ENCODE measurements around the gene HS6ST2. TPM values are rescaled to one million over a fixed set of nuclear protein-coding genes. Genes with fewer than 3 reads are reported as not detected.
A peak's percentile ranks its signal among the peaks of the same experiment; 100 is the strongest.

The HS6ST2 gene
- total RNA-seq, 1 experiment from 2014 or later = 13.4 TPM

DNA sequence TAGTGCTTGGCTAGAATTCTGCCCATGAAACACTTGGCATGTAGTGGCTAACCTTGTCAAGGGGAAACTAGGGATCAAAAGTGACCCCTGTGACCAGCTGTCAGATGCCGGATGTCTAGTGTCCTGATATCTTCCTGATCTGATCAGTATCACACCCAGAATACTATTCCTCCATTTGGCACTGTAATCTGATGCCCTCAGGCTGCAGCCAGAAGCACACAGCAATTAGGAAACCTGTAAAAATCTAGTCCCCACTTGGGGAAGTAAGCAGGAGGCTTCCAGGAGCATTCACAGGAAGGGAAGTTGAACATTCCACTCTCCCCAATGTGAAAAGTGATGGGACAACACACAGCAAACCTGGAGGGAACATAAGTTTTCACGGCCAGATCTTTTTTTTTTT, 125.1 kb downstream of the HS6ST2 start:
- H3K4me2 ChIP-seq = no peak overlapping the region
- no peaks in the 10 kb centered on the region for H3K9me3 ChIP-seq (ENCODE audit: insufficient read depth, low read depth)
- H3K4me1 ChIP-seq (replicated peaks; ENCODE audit: insufficient read depth) = peaks cover 28% of the 10 kb centered on the region
- peak in 1 of 2 experiments; percentile 44 for DNase-seq
- H2AFZ ChIP-seq = no peak overlapping the region
- TF ChIP-seq, protein P1, sequence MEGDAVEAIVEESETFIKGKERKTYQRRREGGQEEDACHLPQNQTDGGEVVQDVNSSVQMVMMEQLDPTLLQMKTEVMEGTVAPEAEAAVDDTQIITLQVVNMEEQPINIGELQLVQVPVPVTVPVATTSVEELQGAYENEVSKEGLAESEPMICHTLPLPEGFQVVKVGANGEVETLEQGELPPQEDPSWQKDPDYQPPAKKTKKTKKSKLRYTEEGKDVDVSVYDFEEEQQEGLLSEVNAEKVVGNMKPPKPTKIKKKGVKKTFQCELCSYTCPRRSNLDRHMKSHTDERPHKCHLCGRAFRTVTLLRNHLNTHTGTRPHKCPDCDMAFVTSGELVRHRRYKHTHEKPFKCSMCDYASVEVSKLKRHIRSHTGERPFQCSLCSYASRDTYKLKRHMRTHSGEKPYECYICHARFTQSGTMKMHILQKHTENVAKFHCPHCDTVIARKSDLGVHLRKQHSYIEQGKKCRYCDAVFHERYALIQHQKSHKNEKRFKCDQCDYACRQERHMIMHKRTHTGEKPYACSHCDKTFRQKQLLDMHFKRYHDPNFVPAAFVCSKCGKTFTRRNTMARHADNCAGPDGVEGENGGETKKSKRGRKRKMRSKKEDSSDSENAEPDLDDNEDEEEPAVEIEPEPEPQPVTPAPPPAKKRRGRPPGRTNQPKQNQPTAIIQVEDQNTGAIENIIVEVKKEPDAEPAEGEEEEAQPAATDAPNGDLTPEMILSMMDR (conservative IDR thresholded peaks at IDR 0.05) = no peak
- no peak for TF ChIP-seq EZH2 (IDR thresholded peaks at IDR 0.05; ENCODE audit: low read depth)
- H3K4me3 ChIP-seq = no peak overlapping the region
- H3K79me2 ChIP-seq (ENCODE audit: low read depth) = peaks cover 14% of the 10 kb centered on the region; the same call in 1 of the 2 replicates
- intact Hi-C loops (cut with micrococcal nuclease; ENCODE audit: unreplicated experiment) = loop anchor here (10.0 kb wide), 1 partner anchor 121 kb away; the partner anchor contains the start of gene HS6ST2
- no TSS peak for BruUV-seq (replicated peaks)
- H3F3A ChIP-seq (ENCODE audit: insufficient read depth, low read depth) = peaks cover 14% of the 10 kb centered on the region; the same call in 1 of the 2 replicates
- ChIA-PET POLR2A (ENCODE audit: unreplicated experiment) (no interaction called here), CTCF (no interaction called here)
- no peak overlapping the region for H3K27ac ChIP-seq
- H3K27me3 ChIP-seq (ENCODE audit: insufficient read depth, low read depth) = no peaks in the 10 kb centered on the region
- peaks cover 5% of the 10 kb centered on the region; the same call in 1 of the 2 replicates for H4K20me1 ChIP-seq (ENCODE audit: insufficient read depth)
- no peaks in the 10 kb centered on the region for H3K36me3 ChIP-seq (ENCODE audit: low read depth)
- H3K9me2 ChIP-seq (ENCODE audit: insufficient read depth) = no peaks in the 10 kb centered on the region

DNA sequence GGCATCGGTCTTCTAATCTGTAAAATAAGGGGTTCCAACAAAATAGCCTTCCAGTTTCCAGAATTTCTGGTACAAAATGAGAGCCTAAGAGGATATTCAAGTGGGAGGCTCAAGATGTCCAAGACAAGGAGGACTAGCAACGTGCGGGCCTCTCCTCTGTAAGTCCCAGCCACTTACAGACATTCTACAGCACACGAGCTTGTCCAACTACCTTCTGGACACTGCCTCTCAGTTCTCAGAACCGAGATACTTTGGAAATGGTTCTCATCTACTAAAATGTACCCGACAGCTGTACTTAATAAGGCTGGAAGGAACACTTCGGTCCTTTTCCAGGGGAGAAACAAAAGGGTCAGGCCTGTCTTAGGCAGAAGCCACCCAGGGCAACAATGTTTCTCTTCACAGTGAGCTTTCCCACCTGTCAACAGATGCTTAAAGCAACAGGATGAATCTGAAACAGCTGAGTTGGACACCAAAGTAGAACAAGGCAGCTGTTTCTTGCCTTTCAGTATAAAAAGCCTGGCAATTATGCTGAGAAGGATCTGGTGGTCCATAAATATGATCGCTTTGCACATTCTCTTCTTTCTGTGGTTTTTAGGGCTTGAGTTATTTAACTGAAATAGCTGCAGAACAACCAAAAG, 127.0 kb downstream of the HS6ST2 start:
- Histone ChIP-seq H3K79me2 (ENCODE audit: low read depth) (peaks cover 11% of the 10 kb centered on the region; the same call in 1 of the 2 replicates), H3K4me2 (no peak overlapping the region), H4K20me1 (ENCODE audit: insufficient read depth) (peaks cover 5% of the 10 kb centered on the region; the same call in 1 of the 2 replicates), H3K9me2 (ENCODE audit: insufficient read depth) (no peaks in the 10 kb centered on the region), H3K4me1 (replicated peaks; ENCODE audit: insufficient read depth) (peaks cover 9% of the 10 kb centered on the region), H3K27me3 (ENCODE audit: insufficient read depth, low read depth) (no peaks in the 10 kb centered on the region), H3K9me3 (ENCODE audit: insufficient read depth, low read depth) (no peaks in the 10 kb centered on the region), H3F3A (ENCODE audit: insufficient read depth, low read depth) (peaks cover 7% of the 10 kb centered on the region; the same call in 1 of the 2 replicates), H3K36me3 (ENCODE audit: low read depth) (no peaks in the 10 kb centered on the region), H3K4me3 (no peak overlapping the region), H2AFZ (no peak overlapping the region), H3K27ac (no peak overlapping the region)
- no peak for DNase-seq
- TF ChIP-seq EZH2 (IDR thresholded peaks at IDR 0.05; ENCODE audit: low read depth) = no peak
- TF ChIP-seq, protein P1 (conservative IDR thresholded peaks at IDR 0.05) = no peak
- BruUV-seq (replicated peaks) = no TSS peak
- ChIA-PET CTCF (interaction anchor here (0.5 kb wide), 1 partner anchor 855 kb away, joined by 3 read pairs; no protein-coding TSS in a partner anchor), POLR2A (ENCODE audit: unreplicated experiment) (no interaction called here)
- intact Hi-C loops (cut with micrococcal nuclease; ENCODE audit: unreplicated experiment) = loop anchor here (10.0 kb wide), 1 partner anchor 123 kb away; the partner anchor contains the start of gene HS6ST2

DNA sequence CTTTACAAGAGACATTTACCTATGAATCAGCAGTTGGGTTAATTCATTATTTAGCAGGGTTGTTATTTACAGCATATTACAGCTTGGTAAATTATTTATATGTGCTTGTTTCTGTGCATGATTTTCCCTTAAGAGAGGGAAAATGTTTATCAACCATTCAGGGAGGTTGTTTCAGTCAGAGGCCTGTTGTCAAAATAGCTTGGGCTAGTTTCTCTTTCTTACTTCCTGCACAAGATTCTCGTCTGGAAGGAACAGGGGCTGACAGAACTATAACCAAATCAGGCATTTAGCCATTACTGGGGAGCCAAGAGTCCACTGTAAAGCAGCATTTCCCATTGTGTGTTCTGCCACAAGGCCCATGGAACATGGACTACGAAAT, 135.8 kb downstream of the HS6ST2 start:
- BruUV-seq (replicated peaks) = no TSS peak
- CTCF ChIA-PET = no interaction called here
- no peak overlapping the region for H3K27ac ChIP-seq
- H2AFZ ChIP-seq = no peak overlapping the region
- H3K9me2 ChIP-seq (ENCODE audit: insufficient read depth) = no peaks in the 10 kb centered on the region
- H3K9me3 ChIP-seq (ENCODE audit: insufficient read depth, low read depth) = no peaks in the 10 kb centered on the region
- H4K20me1 ChIP-seq (ENCODE audit: insufficient read depth) = no peaks in the 10 kb centered on the region
- no peaks in the 10 kb centered on the region for H3K4me1 ChIP-seq (replicated peaks; ENCODE audit: insufficient read depth)
- no peak overlapping the region for H3K4me3 ChIP-seq
- H3K4me2 ChIP-seq = no peak overlapping the region
- intact Hi-C loops (cut with micrococcal nuclease; ENCODE audit: unreplicated experiment) = no loop called here
- no peaks in the 10 kb centered on the region for H3F3A ChIP-seq (ENCODE audit: insufficient read depth, low read depth)
- H3K36me3 ChIP-seq (ENCODE audit: low read depth) = no peaks in the 10 kb centered on the region
- POLR2A ChIA-PET (ENCODE audit: unreplicated experiment) = no interaction called here
- H3K27me3 ChIP-seq (ENCODE audit: insufficient read depth, low read depth) = no peaks in the 10 kb centered on the region
- no peak for DNase-seq
- TF ChIP-seq, protein P1 (conservative IDR thresholded peaks at IDR 0.05) = no peak
- TF ChIP-seq EZH2 (IDR thresholded peaks at IDR 0.05; ENCODE audit: low read depth) = no peak
- H3K79me2 ChIP-seq (ENCODE audit: low read depth) = no peaks in the 10 kb centered on the region

Data from PC-9 (cell line).